ENCODE measurements around the gene SHKBP1. TPM values are rescaled to one million over a fixed set of nuclear protein-coding genes. Genes with fewer than 3 reads are reported as not detected.

SHKBP1 gene
- total RNA-seq, 2 experiments from 2014 or later = 49.4 to 115 TPM

DNA sequence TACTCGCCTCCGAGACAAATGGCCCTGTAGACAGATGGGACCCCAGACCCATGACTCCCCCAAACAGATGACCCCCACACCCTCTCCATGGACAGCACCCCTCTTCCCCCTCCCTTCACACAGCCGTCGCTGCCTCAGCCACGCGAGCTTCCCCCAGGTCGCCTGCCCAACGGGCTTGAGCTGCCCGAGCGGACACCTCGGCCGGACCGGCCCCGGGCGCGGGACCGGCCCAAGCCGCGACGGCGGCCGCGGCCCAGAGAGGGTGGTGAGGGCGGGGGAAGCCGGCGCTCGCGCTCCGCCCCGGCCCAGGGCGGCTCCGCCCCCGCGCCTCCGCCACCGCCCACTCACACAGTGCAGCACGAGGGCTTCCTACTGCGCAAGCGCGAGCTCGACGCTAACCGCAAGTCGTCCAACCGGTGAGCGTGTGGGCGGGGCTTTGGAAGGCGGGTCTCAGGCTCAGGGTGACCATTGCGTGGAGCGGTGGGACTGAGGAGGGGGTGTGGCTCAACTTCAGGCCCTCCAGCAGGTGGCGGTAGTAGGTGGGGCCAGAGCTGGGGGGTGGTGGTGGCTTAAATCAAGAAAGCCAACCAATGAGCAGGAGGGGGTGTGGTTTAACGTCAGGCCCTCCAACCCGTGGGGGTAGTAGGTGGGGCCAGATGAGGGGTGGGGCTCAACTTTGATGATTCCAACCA is 6.2 kb upstream of the SHKBP1 start:
- CTCF ChIA-PET (ENCODE audit: unreplicated experiment) = no interaction called here

DNA sequence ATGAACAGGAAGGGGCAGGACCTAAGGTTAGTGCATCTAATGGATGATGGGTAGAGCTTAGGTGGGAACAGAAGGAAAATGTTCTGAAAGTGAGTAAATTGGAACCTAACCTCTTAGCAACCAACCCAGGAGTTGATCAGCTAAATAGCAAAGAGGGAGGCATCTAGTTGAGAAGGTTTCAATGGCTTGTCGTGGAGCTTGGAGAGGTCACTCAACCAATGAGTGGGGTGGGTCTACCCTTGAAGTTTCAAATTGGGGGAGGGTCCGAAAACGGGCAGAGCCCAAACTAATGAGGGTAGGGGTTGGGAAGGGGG is 5.7 kb upstream of the SHKBP1 start:
- no peaks in the 10 kb centered on the region for H4K20me1 ChIP-seq (ENCODE audit: insufficient read depth, low read length)
- H3K79me2 ChIP-seq (ENCODE audit: insufficient read depth, low read depth, low read length) = no peaks in the 10 kb centered on the region
- no TSS peak for BruUV-seq (replicated peaks)
- DNase-seq (ENCODE audit: low spot score) = no peak
- no peaks in the 10 kb centered on the region for H3K9me2 ChIP-seq (ENCODE audit: insufficient read depth, low read length)
- H3K4me3 ChIP-seq (ENCODE audit: low read depth, low read length, poor library complexity, severe bottlenecking) = peak overlapping the region; percentile 49
- CTCF ChIA-PET (ENCODE audit: unreplicated experiment) = no interaction called here
- intact Hi-C loops (cut with micrococcal nuclease; ENCODE audit: unreplicated experiment) = no loop called here
- H3K4me1 ChIP-seq (ENCODE audit: insufficient read depth, low read length, poor library complexity, severe bottlenecking) = peaks cover 13% of the 10 kb centered on the region
- peak overlapping the region; percentile 67; the same call in 1 of the 2 replicates for H2AFZ ChIP-seq (ENCODE audit: low read length)
- TF ChIP-seq, protein P1, sequence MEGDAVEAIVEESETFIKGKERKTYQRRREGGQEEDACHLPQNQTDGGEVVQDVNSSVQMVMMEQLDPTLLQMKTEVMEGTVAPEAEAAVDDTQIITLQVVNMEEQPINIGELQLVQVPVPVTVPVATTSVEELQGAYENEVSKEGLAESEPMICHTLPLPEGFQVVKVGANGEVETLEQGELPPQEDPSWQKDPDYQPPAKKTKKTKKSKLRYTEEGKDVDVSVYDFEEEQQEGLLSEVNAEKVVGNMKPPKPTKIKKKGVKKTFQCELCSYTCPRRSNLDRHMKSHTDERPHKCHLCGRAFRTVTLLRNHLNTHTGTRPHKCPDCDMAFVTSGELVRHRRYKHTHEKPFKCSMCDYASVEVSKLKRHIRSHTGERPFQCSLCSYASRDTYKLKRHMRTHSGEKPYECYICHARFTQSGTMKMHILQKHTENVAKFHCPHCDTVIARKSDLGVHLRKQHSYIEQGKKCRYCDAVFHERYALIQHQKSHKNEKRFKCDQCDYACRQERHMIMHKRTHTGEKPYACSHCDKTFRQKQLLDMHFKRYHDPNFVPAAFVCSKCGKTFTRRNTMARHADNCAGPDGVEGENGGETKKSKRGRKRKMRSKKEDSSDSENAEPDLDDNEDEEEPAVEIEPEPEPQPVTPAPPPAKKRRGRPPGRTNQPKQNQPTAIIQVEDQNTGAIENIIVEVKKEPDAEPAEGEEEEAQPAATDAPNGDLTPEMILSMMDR (conservative IDR thresholded peaks at IDR 0.05; ENCODE audit: low read length) = no peak
- TF ChIP-seq EZH2phosphoT487 (IDR thresholded peaks at IDR 0.05; ENCODE audit: borderline replicate concordance, low read depth, low read length) = no peak
- H3K27ac ChIP-seq (ENCODE audit: low read depth, low read length, poor library complexity, severe bottlenecking) = no peak overlapping the region
- H3K36me3 ChIP-seq (ENCODE audit: insufficient read depth, low read length) = no peaks in the 10 kb centered on the region
- no peaks in the 10 kb centered on the region for H3K9me3 ChIP-seq (ENCODE audit: low read length)
- POLR2A ChIA-PET = interaction anchor here (0.5 to 1.3 kb wide), 8 partner anchors 12 to 1126 kb away, joined by 3 to 8 read pairs (median 4); no protein-coding TSS in a partner anchor
- peak overlapping the region; percentile 51 for H3K4me2 ChIP-seq (ENCODE audit: low read length)

More for the DNA sequence above, 6.2 kb upstream of the SHKBP1 start:
- Histone ChIP-seq H3K4me2 (ENCODE audit: low read length) (peak overlapping the region; percentile 72), H3K4me3 (ENCODE audit: low read depth, low read length, poor library complexity, severe bottlenecking) (peak overlapping the region; percentile 61), H3K79me2 (ENCODE audit: insufficient read depth, low read depth, low read length) (no peaks in the 10 kb centered on the region), H3K27ac (ENCODE audit: low read depth, low read length, poor library complexity, severe bottlenecking) (no peak overlapping the region), H3K9me2 (ENCODE audit: insufficient read depth, low read length) (no peaks in the 10 kb centered on the region), H3K36me3 (ENCODE audit: insufficient read depth, low read length) (no peaks in the 10 kb centered on the region), H3K9me3 (ENCODE audit: low read length) (no peaks in the 10 kb centered on the region), H2AFZ (ENCODE audit: low read length) (peak overlapping the region; percentile 85), H4K20me1 (ENCODE audit: insufficient read depth, low read length) (no peaks in the 10 kb centered on the region), H3K4me1 (ENCODE audit: insufficient read depth, low read length, poor library complexity, severe bottlenecking) (peaks cover 12% of the 10 kb centered on the region)
- peak; percentile 100 for DNase-seq (ENCODE audit: low spot score)
- TF ChIP-seq EZH2phosphoT487 (IDR thresholded peaks at IDR 0.05; ENCODE audit: borderline replicate concordance, low read depth, low read length) = no peak
- TF ChIP-seq, protein P1 (conservative IDR thresholded peaks at IDR 0.05; ENCODE audit: low read length) = no peak
- no TSS peak for BruUV-seq (replicated peaks)
- intact Hi-C loops (cut with micrococcal nuclease; ENCODE audit: unreplicated experiment) = no loop called here
- POLR2A ChIA-PET = interaction anchor here (0.5 to 1.3 kb wide), 9 partner anchors 11 to 1126 kb away, joined by 3 to 8 read pairs (median 4); no protein-coding TSS in a partner anchor

DNA sequence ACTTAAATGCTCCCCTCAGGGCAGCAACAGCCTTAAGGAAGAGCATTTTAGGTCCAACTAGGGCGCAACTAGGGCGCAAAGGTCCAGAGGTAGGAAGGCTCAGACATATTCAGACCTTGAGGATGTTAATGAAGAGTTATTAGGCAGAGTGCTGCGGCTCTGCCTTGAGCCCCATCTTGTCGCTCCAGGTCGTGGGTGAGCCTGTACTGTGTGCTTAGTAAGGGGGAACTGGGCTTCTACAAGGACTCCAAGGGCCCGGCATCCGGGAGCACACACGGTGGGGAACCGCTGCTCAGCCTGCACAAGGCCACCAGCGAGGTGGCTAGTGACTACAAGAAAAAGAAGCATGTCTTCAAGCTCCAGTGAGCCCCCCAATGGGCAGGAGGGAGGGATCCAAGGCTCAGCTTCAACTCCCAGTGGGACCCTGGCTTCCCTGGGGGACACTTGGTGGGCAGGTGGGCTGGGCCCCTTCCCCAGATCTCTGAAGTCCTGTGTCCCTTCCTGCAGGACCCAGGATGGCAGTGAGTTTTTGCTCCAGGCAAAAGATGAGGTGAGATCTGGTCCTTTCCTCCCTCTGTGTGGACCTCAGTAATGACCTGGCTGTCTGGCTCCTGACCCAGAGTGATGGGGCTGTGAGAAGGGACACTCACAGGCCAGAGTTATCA is 4.7 kb upstream of the SHKBP1 start:
- Histone ChIP-seq H3K36me3 (ENCODE audit: insufficient read depth, low read length) (no peaks in the 10 kb centered on the region), H3K27ac (ENCODE audit: low read depth, low read length, poor library complexity, severe bottlenecking) (no peak overlapping the region), H3K4me3 (ENCODE audit: low read depth, low read length, poor library complexity, severe bottlenecking) (no peak overlapping the region), H3K4me1 (ENCODE audit: insufficient read depth, low read length, poor library complexity, severe bottlenecking) (peaks cover 17% of the 10 kb centered on the region), H4K20me1 (ENCODE audit: insufficient read depth, low read length) (no peaks in the 10 kb centered on the region), H3K79me2 (ENCODE audit: insufficient read depth, low read depth, low read length) (no peaks in the 10 kb centered on the region; the same call in 1 of the 2 replicates), H3K9me3 (ENCODE audit: low read length) (no peaks in the 10 kb centered on the region), H2AFZ (ENCODE audit: low read length) (no peak overlapping the region), H3K9me2 (ENCODE audit: insufficient read depth, low read length) (no peaks in the 10 kb centered on the region), H3K4me2 (ENCODE audit: low read length) (peak overlapping the region; percentile 51; the same call in 1 of the 2 replicates)
- intact Hi-C loops (cut with micrococcal nuclease; ENCODE audit: unreplicated experiment) = no loop called here
- CTCF ChIA-PET (ENCODE audit: unreplicated experiment) = no interaction called here
- no TSS peak for BruUV-seq (replicated peaks)
- TF ChIP-seq EZH2phosphoT487 (IDR thresholded peaks at IDR 0.05; ENCODE audit: borderline replicate concordance, low read depth, low read length) = no peak
- TF ChIP-seq, protein P1 (conservative IDR thresholded peaks at IDR 0.05; ENCODE audit: low read length) = no peak
- DNase-seq (ENCODE audit: low spot score) = no peak
- POLR2A ChIA-PET = no interaction called here
